Endometrial microvascular endothelial cells (primary cell): ENCODE measurements around the gene PLCG2. TPM values are rescaled to one million over a fixed set of nuclear protein-coding genes. Genes with fewer than 3 reads are reported as not detected.

Experiments used
- in situ Hi-C: cut with HindIII; loops from 2 replicates; pipeline ENCODE4 v1.10.0; 2017; ENCODE audit warnings: low sequenced_read_pairs, low pct_unique_long_range_greater_than_20kb; ENCODE audit errors: inconsistent ontology term
- total RNA-seq: library from RNA; depleted of rRNA; stranded (reverse); fragments of >200 nt; gene quantifications from one replicate; pipeline ENCODE4 v1.2.3, GENCODE V29; 2015; ENCODE audit errors: inconsistent ontology term

The PLCG2 gene
- total RNA-seq, 1 donor from 2014 or later = 32.1 TPM

DNA sequence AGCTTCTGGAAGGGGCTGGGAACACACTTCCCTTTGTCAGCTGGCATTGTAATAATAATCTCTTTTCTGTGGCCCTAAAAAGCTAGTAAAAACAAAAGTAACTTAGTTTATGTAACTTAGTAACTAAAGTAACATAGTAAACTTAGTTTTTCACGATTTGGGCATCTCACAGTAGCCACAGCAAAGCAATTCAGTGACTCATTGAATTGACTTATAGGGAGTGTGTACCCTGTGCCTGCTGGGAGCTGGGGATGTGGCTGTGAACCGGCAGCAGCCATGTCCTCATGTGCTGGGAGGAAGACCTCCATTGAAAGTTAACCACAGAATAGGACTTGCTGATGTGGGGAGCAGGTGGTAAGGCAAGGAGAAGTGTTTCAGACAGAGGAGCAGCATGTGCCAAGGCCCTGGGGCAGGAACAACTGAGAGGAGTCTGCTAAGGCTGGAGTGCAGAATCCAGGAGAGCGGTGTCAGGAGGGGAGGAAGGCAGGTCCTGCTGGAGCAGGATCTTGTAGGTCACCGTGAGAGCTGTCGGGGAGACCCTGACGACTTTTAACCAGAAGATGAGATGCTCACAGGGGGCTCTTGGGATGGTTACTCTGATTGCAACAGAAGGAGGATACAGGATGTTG, 112.8 kb downstream of the PLCG2 start:
- in situ Hi-C loops = no loop called here

DNA sequence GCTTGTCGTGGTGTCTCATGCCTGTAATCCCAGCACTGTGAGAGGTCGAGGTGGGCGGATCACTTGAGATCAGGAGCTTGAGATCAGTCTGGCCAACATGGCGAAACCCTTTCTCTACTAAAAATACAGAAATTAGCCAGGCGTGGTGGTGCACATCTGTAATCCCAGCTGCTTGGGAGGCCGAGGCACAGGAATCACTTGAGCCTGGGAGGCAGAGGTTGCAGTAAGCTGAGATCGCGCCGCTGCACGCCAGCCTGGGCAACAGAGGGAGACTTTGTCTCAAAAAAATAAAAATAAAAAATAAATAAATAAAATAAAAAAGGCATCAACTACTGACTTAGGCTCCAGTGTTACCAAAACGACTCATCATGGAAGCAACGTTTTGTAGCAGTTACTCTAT, 115.5 kb downstream of the PLCG2 start:
- in situ Hi-C loops = no loop called here

DNA sequence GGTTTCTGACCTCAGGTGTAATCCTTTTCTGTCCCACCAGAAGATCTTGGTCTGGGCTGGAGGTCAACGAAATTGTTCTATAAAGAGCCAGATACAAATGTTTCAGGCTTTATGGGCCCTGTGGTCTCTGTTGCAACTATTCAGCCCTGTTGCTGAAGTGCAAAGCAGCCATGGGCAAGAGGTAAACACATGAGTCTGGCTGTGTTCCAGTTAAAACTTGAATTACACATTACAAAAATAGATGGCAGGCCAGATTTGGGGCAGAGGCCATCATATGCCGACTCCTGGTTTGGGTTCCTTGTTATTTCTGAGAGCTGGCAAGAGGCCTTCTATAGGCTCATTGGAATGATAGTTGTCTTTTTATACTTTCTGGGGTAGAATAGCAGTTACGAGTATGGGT, 117.8 kb downstream of the PLCG2 start:
- in situ Hi-C loops = no loop called here

DNA sequence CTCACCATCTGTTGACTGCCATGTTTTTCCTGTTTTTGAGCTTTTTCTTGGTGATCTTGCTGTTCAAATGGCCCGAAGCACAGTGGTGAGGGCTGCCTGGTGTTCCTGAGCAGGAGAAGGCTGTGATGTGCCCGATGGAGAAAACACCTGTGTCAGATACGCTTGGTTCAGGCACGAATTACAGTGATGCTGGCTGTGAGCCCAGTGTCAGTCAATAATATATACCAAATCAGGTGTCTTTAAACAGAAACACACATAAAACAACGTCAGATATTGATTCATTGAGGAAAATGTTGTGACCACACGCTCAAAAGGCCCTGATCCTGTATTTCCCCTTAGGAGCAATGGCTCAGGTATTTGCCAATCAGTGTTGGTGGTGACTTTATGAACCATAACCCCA, 120.5 kb downstream of the PLCG2 start:
- in situ Hi-C loops = no loop called here

DNA sequence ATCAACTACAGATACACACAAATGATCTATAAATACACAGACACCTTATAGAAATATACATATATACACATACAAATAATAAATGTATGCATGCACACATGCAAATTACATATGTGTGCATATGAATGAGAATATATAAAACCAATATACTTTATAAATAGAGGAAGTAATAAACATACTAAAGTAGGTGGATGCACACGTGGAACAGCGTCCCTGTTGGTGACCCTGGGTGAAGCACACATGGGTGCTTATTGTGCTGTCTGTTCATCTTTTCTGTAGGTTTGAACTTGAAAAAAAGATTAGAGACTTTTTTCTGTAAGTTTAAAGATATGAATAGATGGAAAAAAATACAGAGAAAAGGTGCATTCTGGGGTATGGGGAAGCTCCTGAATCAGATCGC, 120.9 kb downstream of the PLCG2 start:
- in situ Hi-C loops = no loop called here

DNA sequence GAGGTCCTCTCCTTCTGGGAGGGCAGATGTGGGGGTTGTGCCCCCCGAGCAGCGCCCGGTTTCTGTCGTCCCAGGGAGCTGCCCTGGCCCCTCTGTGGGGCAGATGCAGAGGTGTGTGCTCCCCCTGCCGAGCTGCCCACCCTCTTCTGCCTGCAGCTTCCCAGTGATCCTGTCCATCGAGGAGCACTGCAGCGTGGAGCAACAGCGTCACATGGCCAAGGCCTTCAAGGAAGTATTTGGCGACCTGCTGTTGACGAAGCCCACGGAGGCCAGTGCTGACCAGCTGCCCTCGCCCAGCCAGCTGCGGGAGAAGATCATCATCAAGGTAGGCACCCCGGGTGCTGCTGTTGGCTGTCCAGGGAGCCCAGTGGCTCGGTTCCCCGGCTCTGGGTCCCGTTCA, 121.4 kb downstream of the PLCG2 start:
- in situ Hi-C loops = no loop called here

DNA sequence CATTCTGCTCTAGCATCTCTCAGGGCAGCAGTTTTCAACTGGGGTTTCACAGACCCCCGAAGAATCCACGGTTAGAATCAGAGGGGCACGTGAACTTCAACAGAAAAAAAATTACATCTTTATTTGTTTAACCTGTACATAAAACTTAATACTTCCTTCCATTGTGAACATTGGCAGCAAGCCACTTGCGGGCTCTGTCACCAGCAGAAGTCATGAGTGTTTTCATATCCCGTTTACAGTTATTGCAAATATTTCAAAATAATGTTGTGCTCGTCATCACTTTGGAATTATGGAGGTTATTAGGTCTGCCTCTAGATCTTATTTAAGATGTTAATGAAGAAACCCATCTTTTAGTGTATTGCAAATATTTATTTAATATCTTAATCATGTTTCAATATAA, 122.4 kb downstream of the PLCG2 start:
- in situ Hi-C loops = no loop called here

DNA sequence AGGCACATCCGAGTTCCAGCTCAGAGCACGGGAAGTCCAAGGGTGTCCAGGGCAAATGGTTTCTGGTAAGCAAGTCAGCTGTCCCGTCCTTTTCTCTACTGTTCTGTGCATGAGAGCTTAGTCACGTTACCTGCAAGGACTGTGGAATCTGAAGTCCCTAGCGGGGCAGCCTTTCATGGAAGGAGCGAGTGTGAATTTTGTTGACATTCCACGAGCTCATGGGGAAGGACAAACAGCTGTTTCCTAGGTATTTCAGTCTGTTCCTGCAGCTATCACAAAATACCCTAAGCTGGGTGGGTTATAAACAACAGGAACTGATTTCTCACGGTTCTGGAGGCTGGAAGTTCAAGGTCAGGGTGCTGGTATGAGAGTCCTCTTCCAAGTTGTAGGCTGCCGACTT, 122.9 kb downstream of the PLCG2 start:
- in situ Hi-C loops = no loop called here

DNA sequence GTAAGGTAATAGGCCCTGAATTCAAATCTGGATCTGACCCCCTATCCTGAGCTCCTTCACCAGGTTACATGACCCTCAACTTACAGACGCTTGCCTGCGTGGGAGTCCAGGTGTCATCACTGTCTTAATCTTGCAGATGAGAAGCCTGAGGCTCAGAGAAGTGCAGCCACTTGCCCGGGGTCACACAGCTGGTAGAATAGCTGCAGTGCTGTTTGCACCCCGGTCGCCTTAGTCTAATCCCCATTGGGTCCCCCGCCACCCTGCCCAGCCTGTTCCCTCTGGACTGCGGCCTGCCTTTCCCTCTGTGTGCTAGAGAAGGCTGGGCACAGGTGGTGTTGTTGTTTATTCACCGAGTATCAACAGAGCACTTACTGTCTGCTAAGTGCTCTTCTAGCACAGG, 125.2 kb downstream of the PLCG2 start:
- in situ Hi-C loops = no loop called here

DNA sequence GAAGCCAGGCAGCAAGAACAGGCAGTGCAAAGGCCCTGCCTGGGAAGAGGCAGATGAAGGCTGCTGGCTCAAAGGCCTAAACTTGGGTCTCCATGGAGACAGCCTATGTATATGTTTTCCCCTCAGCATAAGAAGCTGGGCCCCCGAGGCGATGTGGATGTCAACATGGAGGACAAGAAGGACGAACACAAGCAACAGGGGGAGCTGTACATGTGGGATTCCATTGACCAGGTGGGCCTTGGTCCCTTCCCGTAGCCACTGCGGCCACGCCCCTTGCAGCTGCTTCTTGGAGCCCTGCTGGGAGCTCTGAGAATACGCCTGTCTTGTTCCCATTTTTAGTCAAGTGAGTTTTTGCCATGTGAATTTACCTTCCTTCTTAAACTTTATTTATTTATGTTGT, 126.2 kb downstream of the PLCG2 start:
- in situ Hi-C loops = no loop called here

DNA sequence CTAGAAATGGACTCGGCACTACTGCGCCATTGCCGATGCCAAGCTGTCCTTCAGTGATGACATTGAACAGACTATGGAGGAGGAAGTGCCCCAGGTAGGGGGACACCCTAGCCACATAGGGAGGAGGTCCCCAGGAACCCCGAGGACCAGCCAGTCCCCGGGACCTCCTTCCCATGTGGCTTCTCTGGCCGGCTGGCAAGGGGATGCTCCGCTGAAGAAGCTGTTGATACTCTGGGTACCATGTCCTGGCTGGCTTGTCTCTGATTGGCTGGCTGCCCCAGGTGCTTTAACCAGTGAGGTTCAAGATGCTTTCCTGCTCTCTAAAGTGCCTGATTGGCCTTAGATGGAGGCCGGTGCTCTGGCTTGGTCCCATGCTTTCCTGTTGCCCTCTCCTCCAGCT, 128.6 kb downstream of the PLCG2 start:
- in situ Hi-C loops = no loop called here

DNA sequence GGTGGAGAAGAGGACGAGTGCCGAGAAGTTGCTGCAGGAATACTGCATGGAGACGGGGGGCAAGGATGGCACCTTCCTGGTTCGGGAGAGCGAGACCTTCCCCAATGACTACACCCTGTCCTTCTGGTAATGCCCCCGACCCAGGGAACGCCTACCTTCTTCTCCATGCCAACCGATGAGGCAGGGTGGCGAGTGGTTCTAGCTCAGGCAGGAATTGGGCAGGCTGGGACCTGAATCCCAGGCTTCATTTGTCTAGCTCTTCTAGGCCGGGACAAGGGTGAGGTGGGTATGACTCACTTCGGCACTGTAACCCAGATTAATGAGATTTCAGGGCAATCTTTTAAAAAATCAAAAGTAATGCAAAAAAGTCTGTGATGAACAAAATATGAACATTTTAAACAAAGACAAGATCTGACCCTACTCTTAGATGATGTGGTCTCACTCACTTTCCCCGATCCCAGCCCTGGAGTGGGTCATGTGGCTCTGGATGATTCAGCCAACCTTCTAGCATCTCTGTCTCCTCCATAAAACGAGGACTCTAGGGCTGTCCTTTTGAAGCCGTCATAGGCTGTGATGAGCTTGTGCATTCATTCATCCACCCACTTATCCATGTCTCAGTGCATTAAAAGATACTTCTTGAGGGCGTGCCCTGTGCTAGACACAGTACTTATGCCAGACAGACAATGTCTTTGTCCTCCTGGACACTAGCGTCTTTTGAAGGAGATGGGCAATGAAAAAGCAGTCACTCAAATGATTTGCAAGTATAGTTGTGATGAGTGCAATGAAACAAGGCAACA, 129.6 kb downstream of the PLCG2 start:
- in situ Hi-C loops = no loop called here

DNA sequence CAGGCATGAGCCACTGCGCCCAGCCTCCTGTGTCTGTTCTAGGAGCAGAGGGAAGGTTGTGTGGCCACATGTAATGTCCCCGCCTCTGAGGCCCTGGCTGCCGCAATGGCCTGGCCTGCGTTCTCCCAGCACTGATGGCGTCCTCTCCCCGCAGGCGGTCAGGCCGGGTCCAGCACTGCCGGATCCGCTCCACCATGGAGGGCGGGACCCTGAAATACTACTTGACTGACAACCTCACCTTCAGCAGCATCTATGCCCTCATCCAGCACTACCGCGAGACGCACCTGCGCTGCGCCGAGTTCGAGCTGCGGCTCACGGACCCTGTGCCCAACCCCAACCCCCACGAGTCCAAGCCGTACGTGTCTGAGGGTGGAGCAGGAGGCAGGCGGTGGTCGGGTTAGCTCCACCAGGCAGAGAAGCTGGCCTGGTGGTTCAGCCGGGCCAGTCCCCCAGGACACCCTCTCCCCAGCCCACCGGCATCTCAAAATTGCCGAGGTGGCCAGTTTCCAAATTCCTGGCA, 131.3 kb downstream of the PLCG2 start:
- in situ Hi-C loops = no loop called here

DNA sequence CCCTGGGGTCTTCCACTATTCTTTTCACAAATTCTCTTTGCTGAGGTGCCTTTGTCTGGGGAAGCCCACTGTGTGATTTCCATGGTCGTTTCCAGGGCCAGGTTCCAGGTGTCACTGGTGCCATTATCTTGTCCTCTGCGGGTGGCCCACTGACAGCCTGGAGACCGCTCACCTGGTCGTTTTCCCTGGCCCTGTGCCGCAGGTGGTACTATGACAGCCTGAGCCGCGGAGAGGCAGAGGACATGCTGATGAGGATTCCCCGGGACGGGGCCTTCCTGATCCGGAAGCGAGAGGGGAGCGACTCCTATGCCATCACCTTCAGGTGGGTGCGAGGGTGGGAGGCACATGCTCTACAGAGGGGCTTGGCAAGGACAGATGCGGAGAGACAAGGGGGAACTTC, 133.3 kb downstream of the PLCG2 start:
- in situ Hi-C loops = no loop called here

DNA sequence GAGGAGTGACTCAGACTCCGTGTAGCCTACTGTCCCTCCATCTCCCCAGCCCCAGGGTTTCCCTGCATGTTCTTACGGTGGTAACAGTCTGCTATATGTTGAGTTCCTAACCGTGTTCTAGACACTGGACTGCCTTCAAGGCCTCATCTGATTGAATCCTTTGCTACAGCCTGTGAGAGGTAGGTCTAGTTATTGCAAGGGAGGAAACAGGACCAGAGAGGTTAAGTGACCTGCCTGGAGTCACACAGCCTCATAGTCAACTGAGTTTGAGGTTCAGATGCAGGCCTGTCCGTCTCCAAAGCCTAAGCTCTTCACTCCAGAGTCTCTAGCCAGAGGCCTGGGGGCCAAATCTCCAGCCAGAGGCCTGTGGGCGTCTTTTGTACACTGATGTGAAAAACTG, 134.1 kb downstream of the PLCG2 start:
- in situ Hi-C loops = no loop called here

DNA sequence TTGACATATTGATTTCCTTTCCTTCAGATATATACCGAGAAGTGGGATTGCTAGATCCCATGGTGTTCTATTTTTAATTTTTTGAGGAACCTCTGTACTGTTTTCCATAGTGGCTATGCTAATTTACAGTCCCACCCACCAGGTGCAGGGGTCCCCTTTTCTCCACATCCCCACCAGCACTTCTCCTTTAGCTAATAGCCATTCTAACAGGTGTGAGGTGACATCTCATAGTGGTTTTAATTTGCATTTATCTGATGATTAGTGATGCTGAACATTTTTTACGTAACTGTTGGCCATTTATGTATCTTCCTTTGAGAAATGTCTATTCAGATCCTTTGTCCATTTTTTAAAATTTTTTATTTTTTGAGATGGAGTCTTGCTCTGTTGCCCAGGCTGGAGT, 138.3 kb downstream of the PLCG2 start:
- in situ Hi-C loops = no loop called here

DNA sequence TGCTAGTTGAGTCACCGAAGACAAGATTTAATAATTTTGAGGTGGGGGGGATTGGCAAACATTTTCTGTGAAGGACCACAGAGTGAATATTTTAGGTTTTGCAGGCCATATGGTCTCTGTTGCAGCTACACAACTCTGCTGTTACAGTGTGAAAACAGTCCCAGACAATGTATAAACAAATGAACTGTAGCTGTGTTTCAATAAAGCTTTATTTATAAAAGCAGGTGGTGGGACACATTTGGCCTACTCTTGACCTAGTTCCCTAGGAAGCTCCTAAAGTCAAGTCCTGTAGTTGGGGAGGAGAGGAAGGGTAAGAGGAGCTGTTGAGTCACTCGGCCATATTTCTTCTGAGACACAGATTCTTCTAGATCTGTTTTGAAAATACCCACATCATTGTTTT, 139.8 kb downstream of the PLCG2 start:
- in situ Hi-C loops = no loop called here

DNA sequence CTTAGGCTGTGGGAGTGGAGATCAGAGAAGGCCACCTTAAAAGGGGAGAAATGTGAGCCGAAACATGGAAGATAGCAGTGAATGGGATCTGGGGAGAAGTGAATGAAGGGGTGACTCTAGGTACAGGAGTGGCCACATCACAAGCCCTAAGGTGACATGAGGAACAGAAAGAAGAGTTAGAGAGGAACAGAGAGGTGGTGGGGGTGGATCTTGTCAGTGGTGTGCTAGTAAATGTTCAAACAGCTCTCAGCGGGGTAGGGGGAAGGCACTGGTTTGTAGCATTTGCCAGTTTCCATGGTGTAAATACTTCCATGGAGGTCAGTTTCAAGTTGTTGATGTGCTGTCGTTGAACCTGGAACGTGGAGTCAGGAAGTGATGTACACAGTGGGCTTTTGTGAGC, 141.4 kb downstream of the PLCG2 start:
- in situ Hi-C loops = no loop called here

DNA sequence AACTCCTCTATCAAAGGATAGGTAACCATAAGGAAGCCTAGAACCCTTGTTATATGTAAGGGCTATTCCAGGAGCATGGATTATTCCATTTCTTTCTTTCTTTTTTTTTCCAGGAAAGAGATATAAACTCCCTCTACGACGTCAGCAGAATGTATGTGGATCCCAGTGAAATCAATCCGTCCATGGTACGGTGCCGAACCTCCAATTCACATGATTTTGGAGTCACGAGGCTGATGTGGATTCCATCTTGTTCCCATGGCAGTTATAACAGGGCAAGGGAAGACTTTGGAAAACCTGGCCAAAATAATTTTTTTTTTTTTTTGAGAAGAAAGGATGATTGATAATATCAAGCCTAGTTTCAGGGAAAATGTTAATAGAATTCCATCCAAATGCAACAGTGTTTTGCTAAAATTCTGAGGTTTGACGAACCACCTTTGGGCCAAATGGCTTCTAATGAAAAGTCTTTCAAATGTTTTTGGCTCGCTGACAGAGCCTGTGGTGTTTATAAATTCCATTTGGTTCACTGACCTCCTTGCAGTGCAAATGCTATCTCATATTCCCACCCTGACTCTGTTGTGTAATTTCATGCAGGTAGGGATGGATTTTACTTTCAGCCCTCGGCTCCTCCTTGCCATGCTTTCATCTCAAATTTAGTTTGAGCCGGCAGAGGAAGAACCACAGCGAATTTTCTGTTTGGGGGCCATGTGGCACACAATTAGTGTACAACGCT, 142.2 kb downstream of the PLCG2 start:
- in situ Hi-C loops = no loop called here
